ENCODE results near the gene ZNF487. TPM values are rescaled to one million over a fixed set of nuclear protein-coding genes. Genes with fewer than 3 reads are reported as not detected.
"Not testable (repeated sequence)": the region's sequence is repeated elsewhere in the genome, so short reads cannot be mapped to it uniquely, and the experiment has no call there.

ZNF487 gene
- total RNA-seq, 1 donor from 2014 or later = 2.2 TPM

- H3K36me3 Mint-ChIP-seq (ENCODE audit: low read depth); H3K4me1 Mint-ChIP-seq (ENCODE audit: low read depth); H3K27me3 Mint-ChIP-seq (ENCODE audit: low read depth); intact Hi-C loops (cut with micrococcal nuclease); H3K4me3 Mint-ChIP-seq (ENCODE audit: low read depth); DNase-seq (ENCODE audit: low spot score); H3K27ac Mint-ChIP-seq; H3K9me3 Mint-ChIP-seq: not testable (repeated sequence)
Measured at GRCh38 chr10:43426476-43426875, 10.4 kb upstream of the ZNF487 start.

GRCh38 chr10:43427166-43427825 lies 9.6 kb upstream of the ZNF487 start:
- intact Hi-C loops (cut with micrococcal nuclease) = no loop called here
- DNase-seq (ENCODE audit: low spot score) = no peak
- H3K27ac Mint-ChIP-seq = peak overlapping the region; percentile 62
- peak overlapping the region; percentile 53 for H3K4me3 Mint-ChIP-seq (ENCODE audit: low read depth)
- H3K36me3 Mint-ChIP-seq (ENCODE audit: low read depth) = no peaks in the 10 kb centered on the region
- no peaks in the 10 kb centered on the region for H3K9me3 Mint-ChIP-seq
- H3K4me1 Mint-ChIP-seq (ENCODE audit: low read depth) = peaks cover 7% of the 10 kb centered on the region
- H3K27me3 Mint-ChIP-seq (ENCODE audit: low read depth) = no peaks in the 10 kb centered on the region

DNA sequence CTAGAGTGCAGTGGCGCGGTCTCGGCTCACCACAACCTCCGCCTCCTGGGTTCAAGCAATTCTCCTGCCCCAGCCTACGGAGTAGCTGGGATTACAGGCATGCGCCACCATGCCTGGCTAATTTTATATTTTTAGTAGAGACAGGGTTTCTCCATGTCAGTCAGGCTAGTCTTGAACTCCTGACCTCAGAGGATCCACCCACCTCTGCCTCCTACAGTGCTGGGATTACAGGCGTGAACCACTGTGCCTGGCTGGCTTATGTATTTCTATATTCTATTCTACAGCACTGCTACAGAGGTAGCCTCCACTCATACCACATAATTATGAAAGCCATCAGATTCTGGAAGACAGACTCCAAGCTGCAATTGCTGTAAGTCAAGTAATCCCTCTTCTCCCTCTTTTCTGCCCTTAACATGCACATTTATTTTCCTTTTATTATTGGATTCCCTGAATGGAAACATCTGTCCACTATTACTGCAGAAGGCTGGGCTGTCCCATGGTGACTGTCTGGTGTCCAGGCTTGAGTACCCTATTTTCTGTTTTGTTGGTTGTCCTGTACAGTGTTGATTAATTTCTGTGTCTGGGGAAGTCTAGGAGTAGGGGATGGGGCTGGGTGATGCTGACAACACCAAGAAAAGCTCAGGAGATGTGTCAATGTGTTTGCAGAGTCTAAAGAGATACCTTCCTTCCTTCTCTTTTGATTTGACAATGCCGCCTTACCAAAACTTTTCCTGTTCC lies 5.8 kb upstream of the ZNF487 start:
- H3K4me3 Mint-ChIP-seq (ENCODE audit: low read depth) = no peak overlapping the region
- H3K27me3 Mint-ChIP-seq (ENCODE audit: low read depth) = no peaks in the 10 kb centered on the region

DNA sequence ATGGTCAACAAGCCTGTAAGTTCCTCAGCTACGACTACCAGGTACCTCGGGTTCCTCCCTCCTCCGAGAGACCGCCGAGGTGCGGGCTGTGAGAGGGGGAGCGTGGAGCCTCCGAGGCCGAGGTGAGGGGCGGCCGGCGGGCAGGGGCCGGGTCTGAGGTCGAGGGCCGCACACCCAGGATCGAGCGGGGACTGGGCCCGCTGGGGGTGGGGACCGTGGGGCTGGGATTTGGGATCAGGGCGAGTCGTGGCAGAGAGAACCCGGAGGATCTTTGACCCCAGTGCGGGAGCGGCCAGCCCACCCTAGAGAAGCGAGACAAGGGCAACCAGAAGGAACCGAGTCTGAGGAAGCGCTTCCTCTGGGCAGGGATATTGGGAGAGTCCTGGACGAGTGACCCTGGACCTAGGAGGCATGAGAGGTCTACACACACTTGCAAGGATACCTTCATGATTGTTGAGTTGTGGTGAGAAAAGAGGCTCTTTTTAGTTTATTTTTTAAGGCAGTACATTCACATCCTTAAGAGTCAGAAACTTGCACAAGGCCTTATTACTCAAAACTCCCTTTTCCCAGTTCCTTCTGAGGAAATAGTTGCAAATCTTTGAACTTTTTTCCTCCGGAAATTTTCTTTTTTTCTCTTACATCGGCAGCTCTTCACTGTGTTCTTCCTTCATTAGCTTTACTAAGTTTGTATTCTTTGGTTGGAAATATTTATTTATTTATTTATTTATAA lies 395 bp downstream of the ZNF487 start:
- Mint-ChIP-seq H3K4me3 (ENCODE audit: low read depth) (peak overlapping the region; percentile 87), H3K9me3 (no peaks in the 10 kb centered on the region), H3K4me1 (ENCODE audit: low read depth) (peaks cover 5% of the 10 kb centered on the region), H3K36me3 (ENCODE audit: low read depth) (peaks cover 3% of the 10 kb centered on the region), H3K27me3 (ENCODE audit: low read depth) (no peaks in the 10 kb centered on the region), H3K27ac (peak overlapping the region; percentile 68)
- DNase-seq (ENCODE audit: low spot score) = no peak
- intact Hi-C loops (cut with micrococcal nuclease) = loop anchor here (2.0 kb wide), 1 partner anchor 41 kb away; no protein-coding TSS in a partner anchor

More for the DNA sequence above, 5.8 kb upstream of the ZNF487 start:
- no peak for DNase-seq (ENCODE audit: low spot score)
- no peaks in the 10 kb centered on the region for H3K9me3 Mint-ChIP-seq
- H3K36me3 Mint-ChIP-seq (ENCODE audit: low read depth) = peaks cover 3% of the 10 kb centered on the region
- intact Hi-C loops (cut with micrococcal nuclease) = no loop called here
- H3K4me1 Mint-ChIP-seq (ENCODE audit: low read depth) = peaks cover 6% of the 10 kb centered on the region
- H3K27ac Mint-ChIP-seq = no peak overlapping the region

- Mint-ChIP-seq H3K27ac (no peak overlapping the region), H3K27me3 (ENCODE audit: low read depth) (no peaks in the 10 kb centered on the region), H3K9me3 (peaks cover 8% of the 10 kb centered on the region), H3K4me3 (ENCODE audit: low read depth) (no peak overlapping the region), H3K36me3 (ENCODE audit: low read depth) (peaks cover 13% of the 10 kb centered on the region), H3K4me1 (ENCODE audit: low read depth) (peaks cover 10% of the 10 kb centered on the region)
- DNase-seq (ENCODE audit: low spot score) = no peak
- intact Hi-C loops (cut with micrococcal nuclease) = no loop called here
Measured at GRCh38 chr10:43440463-43441134, 3.7 kb downstream of the ZNF487 start.

DNA sequence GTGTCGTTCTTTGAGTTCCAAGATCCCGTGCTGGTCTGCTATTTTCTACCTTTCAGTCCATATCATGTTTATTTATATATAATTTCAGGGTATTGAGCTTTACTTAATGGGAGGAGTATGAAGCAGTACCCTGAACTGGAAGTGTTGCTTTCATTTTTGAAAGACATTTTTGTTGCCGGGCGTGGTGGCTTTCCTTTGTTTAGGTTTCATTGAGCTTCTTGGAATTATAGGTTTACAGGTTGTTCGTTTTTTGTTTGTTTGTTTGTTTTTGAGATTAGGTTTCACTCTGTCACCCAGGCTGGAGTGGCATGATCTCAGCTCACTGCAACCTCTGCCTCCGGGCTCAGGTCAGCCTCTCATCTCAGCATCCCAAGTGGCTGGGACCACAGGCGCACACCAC lies 7.4 kb downstream of the ZNF487 start:
- no peak for DNase-seq (ENCODE audit: low spot score)
- Mint-ChIP-seq H3K27ac (no peak overlapping the region), H3K27me3 (ENCODE audit: low read depth) (no peaks in the 10 kb centered on the region), H3K4me1 (ENCODE audit: low read depth) (peaks cover 7% of the 10 kb centered on the region), H3K4me3 (ENCODE audit: low read depth) (no peak overlapping the region), H3K9me3 (peaks cover 9% of the 10 kb centered on the region), H3K36me3 (ENCODE audit: low read depth) (peaks cover 18% of the 10 kb centered on the region)
- intact Hi-C loops (cut with micrococcal nuclease) = no loop called here

GRCh38 chr10:43444897-43445466 lies 8.1 kb downstream of the ZNF487 start:
- DNase-seq (ENCODE audit: low spot score) = no peak
- Mint-ChIP-seq H3K9me3 (peaks cover 9% of the 10 kb centered on the region), H3K4me1 (ENCODE audit: low read depth) (peaks cover 7% of the 10 kb centered on the region), H3K4me3 (ENCODE audit: low read depth) (no peak overlapping the region), H3K36me3 (ENCODE audit: low read depth) (peaks cover 18% of the 10 kb centered on the region), H3K27ac (no peak overlapping the region), H3K27me3 (ENCODE audit: low read depth) (no peaks in the 10 kb centered on the region)
- intact Hi-C loops (cut with micrococcal nuclease) = no loop called here

- H3K27ac Mint-ChIP-seq; H3K4me3 Mint-ChIP-seq (ENCODE audit: low read depth); H3K4me1 Mint-ChIP-seq (ENCODE audit: low read depth); H3K9me3 Mint-ChIP-seq; H3K27me3 Mint-ChIP-seq (ENCODE audit: low read depth); DNase-seq (ENCODE audit: low spot score); intact Hi-C loops (cut with micrococcal nuclease): not testable (repeated sequence)
- H3K36me3 Mint-ChIP-seq (ENCODE audit: low read depth) = peaks cover 18% of the 10 kb centered on the region
Measured at GRCh38 chr10:43446219-43447017, 9.5 kb downstream of the ZNF487 start.

GRCh38 chr10:43448742-43449141 lies 11.8 kb downstream of the ZNF487 start:
- H3K4me1 Mint-ChIP-seq (ENCODE audit: low read depth) = peaks cover 27% of the 10 kb centered on the region
- no peak overlapping the region for H3K4me3 Mint-ChIP-seq (ENCODE audit: low read depth)
- no peak overlapping the region for H3K27ac Mint-ChIP-seq
- no peaks in the 10 kb centered on the region for H3K27me3 Mint-ChIP-seq (ENCODE audit: low read depth)
- intact Hi-C loops (cut with micrococcal nuclease) = no loop called here
- no peak for DNase-seq (ENCODE audit: low spot score)
- H3K36me3 Mint-ChIP-seq (ENCODE audit: low read depth) = peaks cover 22% of the 10 kb centered on the region
- H3K9me3 Mint-ChIP-seq = peaks cover 9% of the 10 kb centered on the region

GRCh38 chr10:43452356-43452914 lies 15.5 kb downstream of the ZNF487 start:
- Mint-ChIP-seq H3K27ac (peak overlapping the region; percentile 91), H3K4me3 (ENCODE audit: low read depth) (peak overlapping the region; percentile 67), H3K9me3 (no peaks in the 10 kb centered on the region), H3K36me3 (ENCODE audit: low read depth) (peaks cover 10% of the 10 kb centered on the region), H3K4me1 (ENCODE audit: low read depth) (peaks cover 36% of the 10 kb centered on the region), H3K27me3 (ENCODE audit: low read depth) (no peaks in the 10 kb centered on the region)
- DNase-seq (ENCODE audit: low spot score) = no peak
- intact Hi-C loops (cut with micrococcal nuclease) = no loop called here

DNA sequence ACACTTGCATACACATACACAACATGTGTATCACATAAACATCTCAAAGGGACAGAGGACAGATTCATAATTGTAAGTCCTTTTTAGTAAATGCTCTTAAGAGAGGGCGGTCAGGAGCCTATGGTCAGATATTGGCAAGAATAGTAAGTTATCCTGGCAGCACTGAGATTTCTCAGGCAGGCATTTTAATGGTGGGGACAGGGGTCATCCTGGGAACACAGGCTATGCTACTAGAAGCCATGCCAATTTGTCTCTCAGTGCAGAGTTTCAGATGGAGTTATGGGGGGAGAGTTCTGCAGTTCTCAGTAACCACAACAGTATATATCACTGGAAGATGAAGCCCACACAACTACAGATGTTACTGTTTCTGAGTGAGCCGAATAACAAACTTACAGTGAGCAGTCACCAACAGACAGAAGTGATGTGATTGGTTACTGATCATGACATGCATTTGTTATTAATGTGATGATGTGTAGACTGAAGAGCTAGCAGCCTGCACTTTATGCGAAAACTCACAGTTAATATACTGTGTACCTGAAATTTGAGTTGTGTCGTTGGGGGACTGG lies 16.4 kb downstream of the ZNF487 start:
- Mint-ChIP-seq H3K4me3 (ENCODE audit: low read depth) (peak overlapping the region; percentile 75), H3K9me3 (no peaks in the 10 kb centered on the region), H3K36me3 (ENCODE audit: low read depth) (peaks cover 7% of the 10 kb centered on the region), H3K4me1 (ENCODE audit: low read depth) (peaks cover 38% of the 10 kb centered on the region), H3K27ac (peak overlapping the region; percentile 91), H3K27me3 (ENCODE audit: low read depth) (no peaks in the 10 kb centered on the region)
- intact Hi-C loops (cut with micrococcal nuclease) = no loop called here
- no peak for DNase-seq (ENCODE audit: low spot score)
